ENCODE results near the gene HDAC11.
"Not testable (repeated sequence)": the region's sequence is repeated elsewhere in the genome, so short reads cannot be mapped to it uniquely, and the experiment has no call there.

HDAC11 gene

GRCh38 chr3:13470894-13471574, 9.1 kb upstream of the HDAC11 start:
- no peak for DNase-seq

GRCh38 chr3:13472286-13472685, 7.8 kb upstream of the HDAC11 start:
- no peak for DNase-seq

- no peak for DNase-seq
These were observed 7.1 kb upstream of the HDAC11 start for GRCh38 chr3:13473020-13473419.

- no peak for DNase-seq
These were observed 6.1 kb upstream of the HDAC11 start for GRCh38 chr3:13474021-13474420.

- no peak for DNase-seq
These were observed 5.3 kb upstream of the HDAC11 start for GRCh38 chr3:13474776-13475303.

GRCh38 chr3:13475871-13476590, 4.1 kb upstream of the HDAC11 start:
- no peak for DNase-seq

GRCh38 chr3:13477943-13478342, 2.2 kb upstream of the HDAC11 start:
- no peak for DNase-seq

- peak; percentile 52 for DNase-seq
These were observed 849 bp upstream of the HDAC11 start for GRCh38 chr3:13479332-13479581.

GRCh38 chr3:13480340-13481318, 523 bp downstream of the HDAC11 start:
- DNase-seq, result peak; percentile 44

- no peak for DNase-seq
These were observed 2.1 kb downstream of the HDAC11 start for GRCh38 chr3:13482106-13482690.

- no peak for DNase-seq
These were observed 3.2 kb downstream of the HDAC11 start for GRCh38 chr3:13483286-13483685.

- no peak for DNase-seq
These were observed 4.0 kb downstream of the HDAC11 start for GRCh38 chr3:13483988-13484695.

GRCh38 chr3:13484851-13485590, 4.9 kb downstream of the HDAC11 start:
- DNase-seq, result no peak

- not testable (repeated sequence) for DNase-seq
These were observed 5.8 kb downstream of the HDAC11 start for GRCh38 chr3:13485630-13486562.

- DNase-seq, result no peak
These were observed 7.3 kb downstream of the HDAC11 start for GRCh38 chr3:13487403-13487802.

GRCh38 chr3:13491206-13491974, 11.3 kb downstream of the HDAC11 start:
- DNase-seq, result no peak

GRCh38 chr3:13492048-13492447, 11.9 kb downstream of the HDAC11 start:
- DNase-seq, result no peak

- no peak for DNase-seq
These were observed 13.1 kb downstream of the HDAC11 start for GRCh38 chr3:13492976-13493866.

Measured in activated CD8-positive, alpha-beta memory T cell treated with anti-CD3 and anti-CD28 coated beads, Interleukin-2, amount 50 U/mL, for 4 hours (primary cell).